ENCODE data around the gene HDAC10. TPM values are rescaled to one million over a fixed set of nuclear protein-coding genes. Genes with fewer than 3 reads are reported as not detected.
A peak's percentile ranks its signal among the peaks of the same experiment; 100 is the strongest.

HDAC10 gene
- total RNA-seq, 1 experiment from 2014 or later: 71.3 TPM

DNA sequence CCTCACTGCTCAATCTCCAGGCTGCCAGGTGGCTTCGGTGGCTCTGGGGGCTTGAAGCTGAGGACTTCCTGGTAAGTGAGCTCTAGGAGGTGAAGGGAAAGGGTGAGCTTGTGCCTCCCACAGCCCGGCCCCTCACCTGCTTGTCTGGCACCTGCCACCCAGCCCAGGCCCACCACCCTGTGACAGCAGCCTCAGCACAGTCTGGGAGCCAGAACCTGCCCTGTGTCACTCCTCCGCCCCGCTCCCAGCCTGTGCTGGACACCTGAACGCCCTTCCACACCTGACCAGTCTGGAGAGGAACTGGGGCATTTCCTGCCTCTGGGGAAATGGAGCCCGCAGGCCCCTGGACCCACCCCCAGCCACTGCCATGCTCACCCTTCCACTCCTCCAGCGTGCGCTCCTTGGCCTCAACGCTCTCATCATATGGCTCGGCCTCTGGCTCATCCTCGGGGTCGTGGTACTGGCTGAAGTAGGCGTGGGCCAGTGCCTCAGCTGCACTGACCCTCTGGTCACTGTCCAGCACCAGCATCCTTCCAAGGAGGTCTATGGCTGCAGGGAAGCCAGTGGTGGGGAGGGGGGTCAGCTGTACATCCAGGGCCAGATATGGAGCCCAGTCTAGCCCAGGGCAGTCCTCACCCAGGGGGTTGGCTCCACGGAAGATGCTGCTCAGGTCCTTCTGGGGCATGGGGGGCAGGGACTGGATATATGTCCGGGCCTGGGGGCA is 14.0 kb upstream of the HDAC10 start:
- Histone ChIP-seq H3K27me3 (ENCODE audit: control insufficient read depth, insufficient read depth, low read length) (no peaks in the 10 kb centered on the region), H3K36me3 (ENCODE audit: control insufficient read depth, insufficient read depth, low read length) (no peaks in the 10 kb centered on the region; the same call in 1 of the 2 replicates), H3K27ac (ENCODE audit: low read length) (no peak overlapping the region), H3K9me3 (ENCODE audit: control insufficient read depth, insufficient read depth, low read depth, low read length) (no peaks in the 10 kb centered on the region), H3K4me1 (ENCODE audit: control insufficient read depth, insufficient read depth, low read length) (peaks cover 21% of the 10 kb centered on the region), H3K4me3 (ENCODE audit: low read depth in 2 of 2, low read length in 2 of 2) (no peak overlapping the region)
- intact Hi-C loops (cut with micrococcal nuclease; ENCODE audit: unreplicated experiment): no loop called here
- BruUV-seq (replicated peaks): TSS peak; percentile 65
- in situ Hi-C loops (cut with HindIII; ENCODE audit: low pct_unique_long_range_greater_than_20kb, low sequenced_read_pairs): no loop called here
- ChIA-PET POLR2A (no interaction called here), CTCF (no interaction called here)
- no peak for ATAC-seq
- TF ChIP-seq CTCF (IDR thresholded peaks at IDR 0.05) (no peak), TCF7L2 (IDR thresholded peaks at IDR 0.05; ENCODE audit: low read depth, low read length) (no peak), REST (IDR thresholded peaks at IDR 0.05; ENCODE audit: insufficient read depth in 1 of 2, low read depth in 2 of 2, low read length in 1 of 2) (no peak), SIN3A (IDR thresholded peaks at IDR 0.05; ENCODE audit: borderline replicate concordance, insufficient read depth, low read depth, low read length) (no peak), POLR2AphosphoS5 (IDR thresholded peaks at IDR 0.05; ENCODE audit: low read depth, low read length) (no peak)
- no peak for DNase-seq (ENCODE audit: low read depth, low spot score)

- intact Hi-C loops (cut with micrococcal nuclease; ENCODE audit: unreplicated experiment) (no loop called here), in situ Hi-C loops (cut with HindIII; ENCODE audit: low pct_unique_long_range_greater_than_20kb, low sequenced_read_pairs) (no loop called here)
- ATAC-seq: no peak
- Histone ChIP-seq H3K4me3 (ENCODE audit: low read depth in 2 of 2, low read length in 2 of 2) (no peak overlapping the region), H3K27me3 (ENCODE audit: control insufficient read depth, insufficient read depth, low read length) (no peaks in the 10 kb centered on the region), H3K36me3 (ENCODE audit: control insufficient read depth, insufficient read depth, low read length) (no peaks in the 10 kb centered on the region; the same call in 1 of the 2 replicates), H3K27ac (ENCODE audit: low read length) (no peak overlapping the region), H3K9me3 (ENCODE audit: control insufficient read depth, insufficient read depth, low read depth, low read length) (no peaks in the 10 kb centered on the region), H3K4me1 (ENCODE audit: control insufficient read depth, insufficient read depth, low read length) (peaks cover 24% of the 10 kb centered on the region)
- no TSS peak for BruUV-seq (replicated peaks)
- POLR2A ChIA-PET: interaction anchor here (0.5 kb wide), 1 partner anchor 73 kb away, joined by 3 read pairs; no protein-coding TSS in a partner anchor
- CTCF ChIA-PET: no interaction called here
- DNase-seq (ENCODE audit: low read depth, low spot score): no peak
- no peak for TF ChIP-seq CTCF (IDR thresholded peaks at IDR 0.05)
- no peak for TF ChIP-seq REST (IDR thresholded peaks at IDR 0.05; ENCODE audit: insufficient read depth in 1 of 2, low read depth in 2 of 2, low read length in 1 of 2)
- TF ChIP-seq POLR2AphosphoS5 (IDR thresholded peaks at IDR 0.05; ENCODE audit: low read depth, low read length): no peak
- no peak for TF ChIP-seq SIN3A (IDR thresholded peaks at IDR 0.05; ENCODE audit: borderline replicate concordance, insufficient read depth, low read depth, low read length)
- no peak for TF ChIP-seq TCF7L2 (IDR thresholded peaks at IDR 0.05; ENCODE audit: low read depth, low read length)
These were observed 13.2 kb upstream of the HDAC10 start for GRCh38 chr22:50264104-50264745.
